WTC11 (cell line): ENCODE measurements around the gene PLK4.

ENCODE experiments used
- CBFB ChIP-seq: sonication (generic); formaldehyde crosslinking; IDR thresholded peaks from 2 replicates; pipeline ENCODE4 v1.8.1; 2022; ENCODE audit warnings: mild to moderate bottlenecking, low read depth, missing genetic modification reagents
- CREM ChIP-seq: sonication (generic); formaldehyde crosslinking; IDR thresholded peaks from 2 replicates; pipeline ENCODE4 v1.8.1; 2022; ENCODE audit warnings: mild to moderate bottlenecking, missing genetic modification reagents, moderate library complexity
- CTCF ChIP-seq: fragments of 200-600 bp; IDR thresholded peaks from 2 replicates; pipeline ENCODE4 v1.8.0; 2022; ENCODE audit warnings: antibody characterized with exemption
- MYBL2 ChIP-seq: sonication (generic); formaldehyde crosslinking; IDR thresholded peaks from 2 replicates; pipeline ENCODE4 v1.8.1; 2023; ENCODE audit warnings: mild to moderate bottlenecking, moderate library complexity, missing genetic modification reagents
- NR2C2 ChIP-seq: sonication (generic); formaldehyde crosslinking; IDR thresholded peaks from 2 replicates; pipeline ENCODE4 v1.8.0; 2022; ENCODE audit warnings: mild to moderate bottlenecking, missing genetic modification reagents
- STAT6 ChIP-seq: sonication (generic); formaldehyde crosslinking; conservative IDR thresholded peaks from 2 replicates; pipeline ENCODE4 v1.8.1; 2023; ENCODE audit warnings: mild to moderate bottlenecking, low read depth, missing genetic modification reagents, moderate library complexity
- TEAD4 ChIP-seq: sonication (generic); formaldehyde crosslinking; IDR thresholded peaks from 2 replicates; pipeline ENCODE4 v1.8.0; 2022; ENCODE audit warnings: mild to moderate bottlenecking, missing genetic modification reagents
- USF2 ChIP-seq: sonication (generic); formaldehyde crosslinking; IDR thresholded peaks from 2 replicates; pipeline ENCODE4 v1.8.1; 2023; ENCODE audit warnings: mild to moderate bottlenecking, missing genetic modification reagents, moderate library complexity
- ZNF317 ChIP-seq: sonication (generic); formaldehyde crosslinking; IDR thresholded peaks from 2 replicates; pipeline ENCODE4 v1.8.1; 2023; ENCODE audit warnings: low read depth, mild to moderate bottlenecking, moderate library complexity, missing genetic modification reagents, borderline replicate concordance

- TF ChIP-seq CTCF (no peak), USF2 (CRISPR knock-in tag) (no peak), MYBL2 (no peak), STAT6 (CRISPR knock-in tag) (no peak), CREM (CRISPR knock-in tag) (no peak), TEAD4 (CRISPR knock-in tag) (no peak), NR2C2 (no peak), ZNF317 (CRISPR knock-in tag) (no peak), CBFB (CRISPR knock-in tag) (no peak)
Observed at GRCh38 chr4:127844601-127845116, 36.0 kb upstream of the PLK4 start.
